Muscle of back (tissue), 11 donors: ENCODE data around the gene CHST8. TPM values are rescaled to one million over a fixed set of nuclear protein-coding genes. Genes with fewer than 3 reads are reported as not detected.

ENCODE experiments used
- DNase-seq, 3 donors: peaks; one replicate each; pipeline versions ENCODE4 v3.0.0 to v3.0.0-alpha.2; 2013
- polyA plus RNA-seq, 10 donors: library from polyadenylated mRNA; unstranded; fragments of 120-200 nt; gene quantifications; one replicate each; pipeline ENCODE4 v1.2.1, GENCODE V29; 2013; ENCODE audit not compliant: insufficient read length in 10 of 10

Gene CHST8
- polyA plus RNA-seq, 10 donors: 0.07 to 1.1 (median 0.16) TPM; not detected in 2

DNA sequence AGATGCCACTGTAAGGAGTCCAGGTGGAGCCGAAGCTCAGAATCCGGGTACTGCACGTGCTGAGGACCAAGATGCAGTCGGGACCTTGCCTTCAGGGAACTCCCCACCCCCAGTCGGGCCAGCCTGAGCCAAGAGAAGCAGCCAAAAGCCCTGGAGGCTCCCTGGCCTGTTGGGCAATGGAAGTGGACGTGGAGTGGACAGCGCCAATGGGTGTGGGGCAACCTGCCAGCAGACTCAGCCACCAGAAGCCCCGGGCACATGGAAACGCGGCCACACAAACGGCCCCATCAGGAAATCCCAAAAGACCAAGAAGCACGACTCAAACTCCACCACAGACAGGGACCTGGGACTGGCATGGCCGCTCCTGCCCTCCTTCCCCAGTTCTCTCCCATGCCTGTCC, 144.9 kb downstream of the CHST8 start:
- no peak for DNase-seq

DNA sequence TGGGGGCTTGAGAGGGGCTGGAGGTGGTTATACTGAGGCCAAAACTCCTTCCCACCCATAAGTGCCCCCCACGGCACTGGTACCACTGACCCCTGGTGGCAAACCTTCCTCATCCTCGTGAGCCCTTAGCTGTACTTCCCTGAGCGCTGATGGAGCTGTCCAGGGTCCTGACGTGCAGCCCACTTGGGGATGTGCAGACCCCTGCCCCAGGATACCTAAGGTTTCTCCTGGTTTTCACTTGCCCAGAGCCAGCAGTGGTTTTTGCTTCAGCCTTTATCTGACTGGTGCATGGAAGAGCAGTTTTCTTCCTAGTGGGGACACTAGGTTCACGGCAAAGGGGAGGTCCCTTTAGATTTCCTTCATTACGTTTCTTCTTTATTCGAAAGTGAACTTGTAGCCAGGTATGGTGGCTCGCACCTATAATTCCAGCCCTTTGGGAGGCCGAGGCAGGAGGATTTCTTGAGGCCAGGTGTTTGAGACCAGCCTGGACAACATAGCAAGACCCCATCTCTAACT, 146.2 kb downstream of the CHST8 start:
- peak; percentile 11 to 51 (median 42) for DNase-seq

DNA sequence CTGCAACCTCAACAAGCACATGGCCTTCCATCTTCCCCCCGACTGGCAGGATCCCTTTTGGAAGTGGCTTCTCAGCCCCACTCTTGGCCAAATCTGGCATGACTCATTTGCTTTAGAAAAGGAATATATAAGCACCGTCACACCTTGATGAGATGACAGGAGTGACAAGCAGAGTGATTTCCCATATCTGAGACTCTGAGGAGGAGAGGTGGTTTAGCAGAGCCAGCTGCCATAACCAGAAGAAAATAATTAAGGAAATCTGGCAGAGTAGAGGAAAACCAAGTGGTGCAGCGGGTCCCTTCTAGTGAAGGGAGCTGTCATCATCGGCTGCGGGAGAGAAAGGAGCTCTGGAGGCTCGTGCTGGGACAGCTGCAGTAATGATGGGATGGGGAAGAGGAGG, 147.5 kb downstream of the CHST8 start:
- DNase-seq: no peak

DNA sequence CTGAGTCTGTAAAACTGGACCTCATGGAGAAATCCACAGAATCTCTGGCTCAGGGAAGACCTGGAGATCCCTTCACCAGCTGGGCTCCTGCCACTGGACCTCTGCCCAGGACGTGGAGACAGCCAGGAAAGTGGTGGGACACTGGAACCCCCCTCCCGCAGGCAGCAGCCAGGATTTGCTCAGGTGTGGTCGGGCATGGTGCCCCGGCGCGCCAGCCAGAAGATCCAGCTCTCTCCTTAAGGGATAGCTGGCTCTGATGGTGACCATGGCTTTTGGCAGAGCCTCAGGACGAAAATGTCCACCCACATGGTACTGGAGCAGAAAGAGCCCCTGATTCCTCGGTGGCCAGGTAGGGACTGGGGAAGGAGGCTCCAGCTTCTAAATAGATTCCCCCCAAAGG, 148.4 kb downstream of the CHST8 start:
- no peak for DNase-seq

DNA sequence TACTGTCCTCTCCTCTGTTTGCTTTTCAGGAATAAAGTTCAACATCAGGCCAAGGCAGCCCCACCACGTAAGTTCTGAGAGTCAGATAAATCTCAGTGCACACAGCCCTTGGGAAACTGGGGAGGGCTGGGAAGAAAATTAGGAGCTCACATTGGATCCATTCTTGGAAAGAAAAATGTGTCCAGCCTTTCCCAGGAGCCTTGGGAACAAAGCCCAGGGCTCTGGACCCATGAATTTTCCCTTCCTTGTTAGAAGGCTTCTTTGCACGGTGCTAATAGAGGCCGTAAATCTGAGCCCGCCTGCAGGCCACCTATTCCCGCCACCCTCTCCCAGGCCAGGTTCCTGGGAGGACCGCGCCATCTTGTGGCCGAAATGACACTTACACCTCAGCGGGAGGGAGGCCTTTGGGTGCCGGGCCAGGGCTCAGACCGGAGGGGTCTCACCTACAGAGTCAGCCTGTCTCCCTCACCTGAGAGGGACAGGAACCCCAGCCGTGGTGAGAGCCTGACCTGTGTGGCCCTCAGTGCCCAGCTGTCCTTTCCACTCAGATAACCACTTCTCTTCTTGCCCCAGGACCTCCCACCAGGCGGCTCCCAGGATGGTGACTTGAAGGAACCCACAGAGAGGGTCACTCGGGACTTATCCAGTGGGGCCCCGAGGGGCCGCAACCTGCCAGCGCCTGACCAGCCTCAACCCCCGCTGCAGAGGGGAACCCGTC, 149.8 kb downstream of the CHST8 start:
- peak; percentile 47 to 82 (median 74) for DNase-seq

DNA sequence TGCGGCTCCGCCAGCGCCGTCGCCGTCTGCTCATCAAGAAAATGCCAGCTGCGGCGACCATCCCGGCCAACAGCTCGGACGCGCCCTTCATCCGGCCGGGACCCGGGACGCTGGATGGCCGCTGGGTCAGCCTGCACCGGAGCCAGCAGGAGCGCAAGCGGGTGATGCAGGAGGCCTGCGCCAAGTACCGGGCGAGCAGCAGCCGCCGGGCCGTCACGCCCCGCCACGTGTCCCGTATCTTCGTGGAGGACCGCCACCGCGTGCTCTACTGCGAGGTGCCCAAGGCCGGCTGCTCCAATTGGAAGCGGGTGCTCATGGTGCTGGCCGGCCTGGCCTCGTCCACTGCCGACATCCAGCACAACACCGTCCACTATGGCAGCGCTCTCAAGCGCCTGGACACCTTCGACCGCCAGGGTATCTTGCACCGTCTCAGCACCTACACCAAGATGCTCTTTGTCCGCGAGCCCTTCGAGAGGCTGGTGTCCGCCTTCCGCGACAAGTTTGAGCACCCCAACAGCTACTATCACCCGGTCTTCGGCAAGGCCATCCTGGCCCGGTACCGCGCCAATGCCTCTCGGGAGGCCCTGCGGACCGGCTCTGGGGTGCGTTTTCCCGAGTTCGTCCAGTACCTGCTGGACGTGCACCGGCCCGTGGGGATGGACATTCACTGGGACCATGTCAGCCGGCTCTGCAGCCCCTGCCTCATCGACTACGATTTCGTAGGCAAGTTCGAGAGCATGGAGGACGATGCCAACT, 150.5 kb downstream of the CHST8 start:
- no peak for DNase-seq

DNA sequence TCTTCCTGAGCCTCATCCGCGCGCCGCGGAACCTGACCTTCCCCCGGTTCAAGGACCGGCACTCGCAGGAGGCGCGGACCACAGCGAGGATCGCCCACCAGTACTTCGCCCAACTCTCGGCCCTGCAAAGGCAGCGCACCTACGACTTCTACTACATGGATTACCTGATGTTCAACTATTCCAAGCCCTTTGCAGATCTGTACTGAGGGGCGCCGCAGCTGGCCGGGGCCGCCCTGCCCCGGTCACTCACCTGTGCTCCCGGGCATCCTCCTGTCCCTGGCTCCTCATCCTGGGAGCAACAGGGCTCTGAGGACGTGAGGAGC, 151.1 kb downstream of the CHST8 start:
- DNase-seq: no peak

DNA sequence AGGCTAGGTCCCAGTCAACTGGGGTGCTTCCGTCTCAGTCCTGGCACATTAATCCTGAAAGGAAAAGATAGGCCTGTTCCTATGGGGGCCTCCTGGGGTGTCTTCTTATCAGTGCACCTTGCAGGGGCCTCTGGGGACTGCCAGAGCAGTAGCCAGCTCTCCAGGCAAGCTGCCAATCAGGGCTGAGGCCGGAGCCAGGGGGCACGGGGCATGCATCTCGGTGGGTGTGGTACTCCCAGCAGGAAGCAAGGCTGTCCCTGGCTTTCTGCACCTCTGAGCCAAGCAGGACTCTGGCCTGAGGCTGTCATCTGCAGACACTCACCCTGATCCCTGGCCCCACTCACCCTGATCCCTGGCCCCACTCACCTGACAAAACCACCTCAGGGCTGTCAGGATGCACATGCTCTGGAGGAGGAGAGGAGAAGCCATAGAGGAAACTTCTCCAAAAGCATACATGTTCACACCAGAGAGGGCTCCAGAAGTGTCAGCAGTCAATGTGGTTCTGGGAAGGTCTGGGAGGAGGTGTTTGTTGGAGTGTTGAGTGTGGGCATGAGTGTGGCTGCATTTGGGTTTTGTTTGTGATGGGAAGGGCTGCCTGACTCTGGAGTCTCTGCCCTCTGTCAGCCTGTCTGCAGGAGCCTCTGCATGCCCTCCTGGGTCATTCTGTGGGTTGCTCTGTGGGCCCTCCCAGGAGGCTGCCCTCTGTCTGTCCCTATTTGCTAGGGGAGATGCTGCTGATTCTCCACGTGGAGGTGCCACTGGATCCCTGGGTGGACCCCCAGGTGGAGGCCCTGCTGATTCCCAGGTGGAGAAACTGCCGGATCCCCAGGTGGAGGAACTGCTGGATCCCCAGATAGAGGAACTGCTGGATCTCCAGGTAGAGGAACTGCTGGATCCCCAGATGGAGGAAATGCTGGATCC, 152.2 kb downstream of the CHST8 start:
- no peak for DNase-seq

DNA sequence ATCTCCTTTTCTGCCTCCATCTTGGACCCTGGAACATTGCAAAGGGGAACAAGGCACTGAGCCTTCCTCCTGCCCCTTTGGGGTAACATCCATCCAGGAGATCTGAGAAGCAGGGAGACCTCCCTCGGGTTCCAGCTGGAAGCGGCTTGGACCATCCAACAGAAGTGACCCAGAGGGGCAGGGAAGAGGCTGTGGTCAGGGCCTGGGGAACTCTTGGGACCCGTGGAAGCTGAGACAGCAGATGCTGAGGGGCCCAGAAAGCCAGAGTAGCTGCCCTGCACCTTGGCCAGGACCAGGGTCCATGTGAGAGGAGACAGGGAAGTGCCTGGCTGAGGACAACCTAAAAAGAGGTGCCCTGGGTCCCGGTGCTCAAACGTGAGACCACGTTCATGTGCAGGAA, 153.0 kb downstream of the CHST8 start:
- no peak for DNase-seq

DNA sequence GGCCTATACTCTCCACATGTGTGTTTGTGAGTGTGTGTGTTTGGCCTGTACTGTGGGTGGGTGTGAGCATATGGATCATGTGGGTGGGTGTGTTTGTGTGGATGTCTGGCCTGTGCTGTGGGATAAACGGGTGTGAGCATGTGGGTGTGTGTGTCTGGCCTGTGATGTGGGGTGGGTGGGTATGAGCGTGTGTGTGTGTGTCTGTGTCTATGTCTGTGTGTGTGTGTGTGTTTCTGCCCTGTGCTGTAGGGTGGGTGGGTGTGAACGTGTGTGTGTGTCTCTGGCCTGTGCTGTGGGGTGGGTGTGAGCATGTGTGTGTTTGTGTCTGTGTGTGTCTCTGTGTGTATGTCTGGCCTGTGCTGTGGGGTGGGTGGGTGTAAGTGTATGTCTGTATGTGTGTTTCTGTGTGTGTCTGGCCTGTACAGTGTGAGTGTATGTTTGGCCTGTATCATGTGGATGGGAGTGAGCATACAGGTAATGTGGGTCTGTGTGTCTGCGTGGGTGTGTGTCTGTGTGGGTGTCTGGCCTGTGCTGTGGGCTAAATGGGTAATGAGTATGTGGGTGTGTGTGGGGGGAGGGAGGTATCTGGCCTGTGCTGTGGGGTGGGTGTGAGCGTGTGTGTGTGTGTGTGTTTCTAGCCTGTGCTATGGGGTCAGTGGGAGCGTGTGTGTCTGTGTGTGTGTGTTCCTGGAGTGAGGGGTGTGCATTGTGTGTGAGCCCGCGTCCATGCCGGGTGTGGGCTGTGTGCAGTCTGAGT, 154.2 kb downstream of the CHST8 start:
- no peak for DNase-seq

DNA sequence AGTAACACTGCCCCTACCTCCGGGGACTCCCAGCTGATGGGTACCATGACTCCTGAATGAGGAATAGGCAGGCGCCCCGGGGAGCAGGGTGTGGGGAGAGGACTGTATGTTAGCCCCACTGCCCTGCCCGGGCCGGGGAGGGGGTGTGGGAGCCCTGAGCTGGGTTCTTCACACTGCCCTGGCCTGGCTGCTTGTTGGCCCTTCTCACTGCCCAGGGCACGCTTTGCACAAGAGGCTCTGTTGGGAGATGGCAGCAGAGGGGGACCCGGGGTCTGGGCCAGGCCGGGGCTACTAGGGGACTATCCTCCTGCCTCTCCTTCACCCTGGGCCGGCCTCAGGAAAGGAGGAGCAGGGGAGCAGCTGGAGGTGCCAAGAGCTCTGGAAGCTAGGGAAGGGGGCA, 155.6 kb downstream of the CHST8 start:
- no peak for DNase-seq

DNA sequence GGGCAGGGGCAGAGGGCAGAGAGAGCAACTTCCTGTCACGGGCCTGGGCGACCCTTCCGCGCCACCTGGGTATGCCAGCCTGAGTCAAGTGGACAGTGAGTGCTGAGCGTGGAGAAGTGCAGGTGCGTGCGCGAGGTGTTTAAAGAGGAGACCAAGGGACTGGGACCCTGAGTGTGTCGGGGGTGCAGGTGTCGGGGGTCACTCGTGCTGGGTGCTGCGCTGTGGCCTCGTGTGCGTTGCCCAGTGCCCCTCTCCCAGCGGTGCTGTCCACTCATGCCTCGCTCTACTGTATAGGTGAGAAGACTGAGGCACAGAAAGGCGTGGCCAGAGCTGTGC, 156.0 kb downstream of the CHST8 start:
- DNase-seq: no peak

DNA sequence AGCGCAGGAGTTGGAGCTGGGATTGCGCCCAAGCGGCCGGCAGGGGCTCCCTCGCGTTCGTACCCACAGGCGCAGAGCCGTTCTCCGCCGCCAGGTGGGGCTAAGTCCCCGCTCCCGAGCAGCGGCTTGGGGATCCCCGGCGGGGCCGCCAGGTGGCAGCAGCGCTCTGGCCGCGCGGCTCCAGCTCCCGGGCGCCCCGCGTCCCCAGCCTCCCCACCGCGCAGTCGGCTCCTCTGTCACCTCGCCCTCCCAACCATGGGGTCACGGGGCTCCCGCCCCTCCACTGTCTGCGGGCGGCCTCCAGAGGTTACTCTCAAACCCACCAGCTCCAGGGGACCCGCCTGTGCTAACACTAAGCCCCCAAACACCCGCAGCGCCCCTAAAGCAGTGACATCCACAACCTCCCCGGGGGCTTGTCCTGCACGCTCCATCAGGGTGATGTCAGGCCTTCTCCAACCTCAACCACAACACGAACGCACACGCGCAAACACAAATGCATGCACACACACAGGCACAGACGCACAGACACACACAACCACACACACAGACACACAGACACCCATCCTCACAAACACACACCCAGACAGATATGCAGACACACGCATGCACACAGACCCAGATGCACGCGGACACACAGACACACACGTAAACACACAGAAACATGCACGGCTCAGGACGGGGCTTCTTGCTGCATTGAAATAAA, 156.5 kb downstream of the CHST8 start:
- DNase-seq: peak; percentile 63 to 86 (median 86)

DNA sequence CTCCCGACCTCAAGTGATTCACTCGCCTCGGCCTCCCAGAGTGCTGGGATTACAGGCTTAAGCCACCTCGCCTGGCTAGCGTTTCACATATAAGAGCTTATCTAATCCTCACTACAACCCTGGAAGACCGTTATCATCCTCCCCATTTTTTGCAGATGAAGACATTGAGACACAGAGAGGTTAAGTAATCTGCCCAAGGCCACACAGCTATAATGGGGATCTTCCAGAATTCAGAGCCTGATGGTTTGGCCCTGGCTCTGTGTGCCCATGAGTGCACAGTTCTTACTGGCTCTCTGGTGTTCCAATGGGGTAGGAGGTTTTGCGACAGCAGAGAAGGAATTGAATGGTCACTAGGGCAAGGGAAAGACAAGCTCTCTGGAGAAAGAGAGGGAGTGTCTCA, 158.1 kb downstream of the CHST8 start:
- no peak for DNase-seq

DNA sequence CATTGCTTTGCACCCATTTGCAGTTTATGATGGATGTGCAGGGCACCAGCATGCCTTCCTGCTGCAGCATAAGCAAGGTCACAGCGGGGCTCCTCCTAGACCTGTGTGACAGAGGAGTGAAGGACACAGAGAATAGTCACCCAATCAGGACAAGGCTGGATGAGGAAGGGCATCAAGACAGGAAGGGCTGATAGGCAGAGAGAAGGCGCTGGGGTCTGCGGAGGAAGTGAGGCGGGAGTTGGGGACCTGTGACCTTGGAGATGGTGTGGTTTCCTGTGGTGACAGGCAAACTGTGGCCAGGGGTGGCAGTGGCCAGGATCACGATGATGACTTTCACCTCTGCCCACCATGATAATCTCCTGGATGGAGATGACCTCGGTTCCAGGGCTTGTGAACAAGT, 158.5 kb downstream of the CHST8 start:
- DNase-seq: no peak

DNA sequence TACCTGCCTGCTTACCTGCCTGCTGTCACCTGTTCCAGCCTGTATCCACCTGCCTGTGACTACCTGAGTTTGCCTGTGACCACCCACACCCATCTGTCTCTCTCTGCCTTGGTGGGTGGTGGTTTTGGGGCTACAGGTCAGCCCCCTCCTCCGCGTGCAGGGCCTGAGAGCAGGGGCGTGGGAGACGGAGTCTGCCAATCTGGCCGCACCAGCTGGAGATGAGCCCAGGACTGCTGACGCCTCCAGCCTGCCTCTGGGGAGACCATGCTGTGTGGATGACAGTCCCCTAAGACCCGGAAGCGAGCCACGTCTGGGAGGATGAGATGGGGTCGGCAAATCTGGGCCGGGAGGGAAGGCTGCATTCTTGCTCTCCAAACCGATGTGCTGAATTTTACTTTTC, 159.0 kb downstream of the CHST8 start:
- DNase-seq: no peak

DNA sequence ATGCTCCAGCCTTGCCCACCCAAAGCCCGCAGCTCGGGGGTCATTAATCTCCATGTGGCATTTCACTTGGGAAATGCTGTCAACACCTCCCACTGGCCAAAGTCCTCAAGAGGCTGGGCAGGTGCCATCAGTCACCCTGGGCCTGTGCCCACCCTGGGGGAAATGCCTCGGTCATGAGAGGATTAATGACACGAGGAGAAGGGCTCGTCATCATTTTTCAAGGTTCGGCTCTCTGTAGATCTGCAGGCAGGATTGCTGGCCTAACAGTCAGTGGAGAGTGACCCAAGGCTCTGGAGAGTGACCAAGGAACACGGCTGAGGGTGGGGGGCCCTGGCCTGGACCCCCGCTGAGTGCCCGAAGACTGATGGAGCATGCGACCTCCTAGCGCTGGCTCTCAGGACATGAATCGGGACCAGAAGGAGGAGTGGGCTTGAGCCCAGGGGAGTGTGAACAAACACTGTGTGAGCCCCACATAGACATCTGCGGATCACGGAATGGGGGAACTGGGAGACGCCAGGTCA, 159.7 kb downstream of the CHST8 start:
- DNase-seq: no peak

DNA sequence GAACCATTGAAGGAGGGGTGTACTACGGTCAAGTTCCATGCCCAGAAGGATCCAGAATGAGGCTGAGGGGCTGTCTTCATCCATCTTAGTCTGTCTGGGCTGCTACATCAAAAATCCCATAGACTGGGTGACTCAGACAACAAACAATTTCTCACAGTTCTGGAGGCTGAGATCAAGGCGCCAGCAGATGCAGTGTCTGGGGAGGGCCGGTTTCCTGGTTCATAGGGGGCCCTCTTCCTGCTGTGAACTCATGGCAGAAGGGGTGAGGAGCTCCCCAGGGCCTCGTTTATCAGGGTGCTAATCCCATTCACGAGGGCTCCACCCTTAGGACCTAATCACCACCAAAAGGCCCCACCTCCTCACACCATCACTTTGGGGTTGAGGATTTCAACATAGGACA, 160.2 kb downstream of the CHST8 start:
- peak in 1 of 3 donors; percentile 9 for DNase-seq

DNA sequence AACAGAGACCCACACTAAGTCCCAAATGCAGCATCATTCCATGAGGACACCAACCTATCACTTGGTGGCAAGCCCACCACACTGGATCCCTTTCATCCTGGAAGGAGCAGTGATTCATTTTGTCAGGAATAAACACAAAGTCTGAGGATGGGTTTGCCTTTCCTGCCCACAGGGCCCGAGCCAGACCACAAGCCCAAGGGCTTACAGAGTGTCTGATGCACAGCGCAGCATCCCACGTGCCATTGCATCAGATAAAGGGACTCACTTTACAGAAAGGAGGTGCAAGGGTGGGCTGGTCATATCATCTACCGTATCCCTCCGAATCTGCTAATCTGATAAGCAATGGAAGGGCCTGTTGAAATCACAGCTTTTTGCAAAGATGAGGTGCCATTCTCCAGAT, 162.7 kb downstream of the CHST8 start:
- DNase-seq: no peak

DNA sequence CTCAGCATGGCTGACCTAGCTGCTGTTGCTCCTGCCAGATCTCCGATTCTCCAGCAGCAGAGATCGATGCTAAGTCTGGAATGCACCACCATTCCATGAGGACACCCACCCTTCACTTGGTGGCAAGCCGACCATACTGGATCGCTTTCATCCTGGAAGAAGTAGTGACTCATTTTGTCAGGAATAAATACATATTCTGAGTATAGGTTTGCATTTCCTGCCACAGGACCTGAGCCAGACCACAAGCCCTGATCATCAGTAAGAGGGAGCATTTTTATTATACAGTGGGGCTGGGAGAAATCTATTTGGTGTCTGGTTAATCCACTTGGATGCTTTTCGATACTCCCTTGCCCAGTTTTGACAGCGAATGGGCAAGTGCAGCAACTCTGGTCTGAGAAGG, 164.0 kb downstream of the CHST8 start:
- DNase-seq: peak in 1 of 3 donors; percentile 43

DNA sequence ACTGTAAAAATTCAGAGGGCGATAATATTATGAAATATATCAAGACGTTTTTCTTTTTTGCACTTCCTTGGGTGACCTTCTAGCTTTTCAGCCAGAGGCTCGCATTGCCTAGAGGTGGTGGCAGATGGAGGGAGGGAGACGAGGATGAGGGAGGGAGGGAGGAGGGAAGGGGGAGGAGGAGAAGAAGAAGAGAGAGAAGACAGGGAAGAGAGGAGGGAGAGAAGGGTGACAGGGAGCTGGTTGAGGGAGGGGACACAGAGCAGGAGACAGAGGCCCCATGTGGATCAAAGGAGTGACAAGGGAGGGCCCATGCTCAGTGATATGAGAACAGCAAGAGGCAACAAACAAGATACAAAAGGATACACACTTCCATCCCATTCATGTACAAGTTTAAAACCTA, 166.9 kb downstream of the CHST8 start:
- DNase-seq: no peak
